Measurements from ENCODE around the gene ACRBP.
A peak's percentile ranks its signal among the peaks of the same experiment; 100 is the strongest.

ACRBP gene

GRCh38 chr12:6641131-6641530 lies 6.1 kb downstream of the ACRBP start:
- Histone ChIP-seq H3K36me3 (no peaks in the 10 kb centered on the region), H3K27me3 (peaks cover 0 to 6% of the 10 kb centered on the region in 2 donors), H3K4me3 (no peak overlapping the region), H3K4me1 (no peaks in the 10 kb centered on the region), H3K9me3 (no peaks in the 10 kb centered on the region), H3K27ac (no peak overlapping the region)
- TF ChIP-seq CTCF (IDR thresholded peaks at IDR 0.05) = no peak
- intact Hi-C loops (cut with DNase I; ENCODE audit: low total_unique reads) = no loop called here
- no peak for DNase-seq

GRCh38 chr12:6640497-6640896 lies 6.7 kb downstream of the ACRBP start:
- Histone ChIP-seq H3K9me3 (no peaks in the 10 kb centered on the region), H3K27ac (no peak overlapping the region), H3K4me1 (no peaks in the 10 kb centered on the region), H3K27me3 (peaks cover 0 to 13% of the 10 kb centered on the region in 2 donors), H3K4me3 (no peak overlapping the region), H3K36me3 (no peaks in the 10 kb centered on the region)
- no peak for TF ChIP-seq CTCF (IDR thresholded peaks at IDR 0.05)
- intact Hi-C loops (cut with DNase I; ENCODE audit: low total_unique reads) = no loop called here
- DNase-seq = no peak

GRCh38 chr12:6639151-6639801 lies 8.0 kb downstream of the ACRBP start:
- no peak overlapping the region for H3K27ac ChIP-seq

GRCh38 chr12:6638305-6638704 lies 8.9 kb downstream of the ACRBP start:
- no peak for DNase-seq
- Histone ChIP-seq H3K9me3 (no peaks in the 10 kb centered on the region), H3K4me1 (no peaks in the 10 kb centered on the region), H3K27ac (no peak overlapping the region), H3K27me3 (peaks cover 0 to 13% of the 10 kb centered on the region in 2 donors), H3K4me3 (no peak overlapping the region), H3K36me3 (no peaks in the 10 kb centered on the region)
- TF ChIP-seq CTCF (IDR thresholded peaks at IDR 0.05) = no peak
- intact Hi-C loops (cut with DNase I; ENCODE audit: low total_unique reads) = no loop called here

More at GRCh38 chr12:6639151-6639801, 8.0 kb downstream of the ACRBP start:
- no peak overlapping the region for H3K4me3 ChIP-seq
- no peak for DNase-seq
- H3K27me3 ChIP-seq = peaks cover 0 to 13% of the 10 kb centered on the region in 2 donors
- no peaks in the 10 kb centered on the region for H3K36me3 ChIP-seq
- no peaks in the 10 kb centered on the region for H3K4me1 ChIP-seq
- intact Hi-C loops (cut with DNase I; ENCODE audit: low total_unique reads) = no loop called here
- no peak for TF ChIP-seq CTCF (IDR thresholded peaks at IDR 0.05)
- H3K9me3 ChIP-seq = no peaks in the 10 kb centered on the region

- Histone ChIP-seq H3K9me3 (no peaks in the 10 kb centered on the region), H3K4me3 (peak within 1 kb of the TSS in 1 of 2 donors; percentile 10), H3K36me3 (no peaks in the 10 kb centered on the region), H3K27me3 (peaks cover 0 to 20% of the 10 kb centered on the region in 2 donors), H3K27ac (no peak within 1 kb of the TSS), H3K4me1 (peaks cover 0 to 3% (median 0%) of the 10 kb centered on the region in 4 donors)
- intact Hi-C loops (cut with DNase I; ENCODE audit: low total_unique reads) = no loop called here
- peak in 1 of 2 donors; percentile 54 for DNase-seq
- TF ChIP-seq CTCF (IDR thresholded peaks at IDR 0.05) = no peak
Observed at GRCh38 chr12:6635856-6636531, 11.2 kb downstream of the ACRBP start, which contains the start of gene LPAR5. TSS of gene LPAR5 (minus strand) at chr12:6635959. CDS start at chr12:6621248, 14,711 bp downstream.

Measured in tibial artery (tissue), 4 donors.